IMR-90 (cell line): ENCODE results near the gene CAPN2. TPM values are rescaled to one million over a fixed set of nuclear protein-coding genes. Genes with fewer than 3 reads are reported as not detected.

Source experiments
- ATAC-seq: fragments of 200-7000 bp; cut with Tn5 transposase; 2 replicates; pipeline ENCODE4 v1.9.1; 2020; ENCODE audit warnings: low read depth, mild to moderate bottlenecking, moderate library complexity
- BruUV-seq: library from RNA; stranded (reverse); fragments of 400-500 nt; replicated peaks from 2 replicates; lab custom pipeline; 2021; lab: Mats Ljungman, UMichigan
- CTCF ChIA-PET: fragments of 300-600 bp; formaldehyde crosslinking; extraction: SDS; loops from one replicate; lab custom pipeline; 2021; ENCODE audit warnings: antibody characterized with exemption; lab: Yijun Ruan, JAX
- POLR2A ChIA-PET: fragments of 300-600 bp; sonication (Branson Sonifier 250); formaldehyde crosslinking; loops from one replicate; lab custom pipeline; 2022; ENCODE audit warnings: antibody characterized with exemption; ENCODE audit not compliant: unreplicated experiment; lab: Charles Lee
- DNase-seq: peaks from one replicate; pipeline ENCODE4 v3.0.0; 2013
- H2AFZ ChIP-seq: replicated peaks from 2 replicates; pipeline ENCODE3; 2013; ENCODE audit warnings: low read length, mild to moderate bottlenecking; ENCODE audit not compliant: poor library complexity
- H2AK5ac ChIP-seq: 2 replicates; pipeline ENCODE4 v1.6.1; 2013; ENCODE audit warnings: low read depth, low read length, inconsistent platforms
- H2AK9ac ChIP-seq: replicated peaks from 2 replicates; pipeline ENCODE3; 2013; ENCODE audit warnings: mild to moderate bottlenecking, low read depth, low read length, moderate library complexity; ENCODE audit not compliant: poor library complexity
- H2BK120ac ChIP-seq: 2 replicates; pipeline ENCODE4 v1.6.1; 2013; ENCODE audit warnings: low read depth, low read length, inconsistent platforms
- H2BK15ac ChIP-seq: 3 replicates; pipeline ENCODE4 v1.6.1; 2013; ENCODE audit warnings: low read depth, low read length, inconsistent platforms
- H2BK20ac ChIP-seq: 2 replicates; pipeline ENCODE4 v1.6.1; 2013; ENCODE audit warnings: low read depth, mild to moderate bottlenecking, inconsistent platforms, low read length, moderate library complexity
- H2BK5ac ChIP-seq: 2 replicates; pipeline ENCODE4 v1.6.1; 2013; ENCODE audit warnings: mild to moderate bottlenecking, low read depth, low read length, inconsistent platforms; ENCODE audit not compliant: poor library complexity, severe bottlenecking
- H3K14ac ChIP-seq: replicated peaks from 2 replicates; pipeline ENCODE4 v1.6.1; 2013; ENCODE audit warnings: low read depth, low read length, inconsistent platforms
- H3K18ac ChIP-seq: 2 replicates; pipeline ENCODE4 v1.6.1; 2013; ENCODE audit warnings: low read depth, low read length, control low read depth
- H3K23ac ChIP-seq: 2 replicates; pipeline ENCODE4 v1.6.1; 2013; ENCODE audit warnings: low read depth, low read length, inconsistent platforms
- H3K27ac ChIP-seq: 2 replicates; pipeline ENCODE4 v1.5.1; 2013; ENCODE audit warnings: mild to moderate bottlenecking, control low read depth, low read length; ENCODE audit not compliant: insufficient read depth
- H3K27me3 ChIP-seq: 2 replicates; pipeline ENCODE4 v1.6.1; 2013; ENCODE audit warnings: low read length; ENCODE audit not compliant: control insufficient read depth, insufficient read depth
- H3K36me3 ChIP-seq: 2 replicates; pipeline ENCODE4 v1.6.1; 2013; ENCODE audit warnings: low read length, mixed read lengths; ENCODE audit not compliant: control insufficient read depth, insufficient read depth
- H3K4ac ChIP-seq: 2 replicates; pipeline ENCODE4 v1.6.1; 2013; ENCODE audit warnings: low read depth, low read length, inconsistent platforms
- H3K4me1 ChIP-seq: 2 replicates; pipeline ENCODE4 v1.6.1; 2013; ENCODE audit warnings: low read length, mixed read lengths; ENCODE audit not compliant: control insufficient read depth, insufficient read depth
- H3K4me2 ChIP-seq: 2 replicates; pipeline ENCODE4 v1.6.1; 2013; ENCODE audit warnings: low read depth, mild to moderate bottlenecking, control low read depth, low read length, moderate library complexity
- H3K4me3 ChIP-seq: 2 replicates; pipeline ENCODE4 v1.5.1; 2013; ENCODE audit warnings: low read depth, mild to moderate bottlenecking, control low read depth, low read length, moderate library complexity; ENCODE audit not compliant: insufficient read depth
- H3K56ac ChIP-seq: 2 replicates; pipeline ENCODE4 v1.6.1; 2013; ENCODE audit warnings: low read length, inconsistent platforms; ENCODE audit not compliant: insufficient read depth; ENCODE audit errors: extremely low read depth
- H3K79me1 ChIP-seq, 2 experiments: 2 replicates each; pipeline ENCODE4 v1.6.1; 2013; ENCODE audit warnings: low read length in 2 of 2, inconsistent platforms in 1 of 2, low read depth in 1 of 2
- H3K9ac ChIP-seq: 2 replicates; pipeline ENCODE4 v1.6.1; 2013; ENCODE audit warnings: low read depth, low read length, control low read depth
- H3K9me1 ChIP-seq: 2 replicates; pipeline ENCODE4 v1.6.1; 2013; ENCODE audit warnings: low read length, inconsistent platforms; ENCODE audit not compliant: insufficient read depth
- H3K9me3 ChIP-seq: 2 replicates; pipeline ENCODE4 v1.6.1; 2013; ENCODE audit warnings: low read length; ENCODE audit not compliant: control insufficient read depth, insufficient read depth
- H4K20me1 ChIP-seq: 2 replicates; pipeline ENCODE4 v1.6.1; 2013; ENCODE audit warnings: low read length, inconsistent platforms; ENCODE audit not compliant: insufficient read depth
- H4K5ac ChIP-seq: 2 replicates; pipeline ENCODE4 v1.6.1; 2013; ENCODE audit warnings: mild to moderate bottlenecking, low read depth, low read length, control low read depth
- H4K8ac ChIP-seq, 2 experiments: 2 replicates each; pipeline ENCODE4 v1.6.1; 2013; ENCODE audit warnings: low read depth in 2 of 2, low read length in 2 of 2, control low read depth in 1 of 2, inconsistent platforms in 1 of 2
- H4K91ac ChIP-seq: 2 replicates; pipeline ENCODE4 v1.6.1; 2013; ENCODE audit warnings: low read depth, low read length, inconsistent platforms; ENCODE audit not compliant: insufficient read depth
- BHLHE40 ChIP-seq: fragments of 150-350 bp; IDR thresholded peaks from 2 replicates; pipeline ENCODE4 v1.6.1; 2016; ENCODE audit warnings: mild to moderate bottlenecking, low read depth, low read length
- CEBPB ChIP-seq: IDR thresholded peaks from 2 replicates; pipeline ENCODE4 v1.6.1; 2012; ENCODE audit warnings: low read depth, low read length, improper control_type of control experiment
- CHD1 ChIP-seq: IDR thresholded peaks from 2 replicates; pipeline ENCODE4 v1.6.1; 2012; ENCODE audit warnings: low read depth, low read length, improper control_type of control experiment
- ELK1 ChIP-seq: fragments of 150-350 bp; IDR thresholded peaks from 2 replicates; pipeline ENCODE4 v1.6.1; 2016; ENCODE audit warnings: low read depth, mild to moderate bottlenecking, low read length, moderate library complexity, borderline replicate concordance
- FOS ChIP-seq: fragments of 150-350 bp; IDR thresholded peaks from 2 replicates; pipeline ENCODE4 v1.6.1; 2016; ENCODE audit warnings: low read depth, low read length
- MAFK ChIP-seq: IDR thresholded peaks from 2 replicates; pipeline ENCODE4 v1.6.1; 2012; ENCODE audit warnings: low read depth, low read length, improper control_type of control experiment
- MAZ ChIP-seq: IDR thresholded peaks from 2 replicates; pipeline ENCODE4 v1.6.1; 2012; ENCODE audit warnings: low read depth, mild to moderate bottlenecking, low read length, improper control_type of control experiment, moderate library complexity, borderline replicate concordance
- MXI1 ChIP-seq: IDR thresholded peaks from 2 replicates; pipeline ENCODE4 v1.6.1; 2012; ENCODE audit warnings: low read depth, mild to moderate bottlenecking, low read length, moderate library complexity, borderline replicate concordance
- NFE2L2 ChIP-seq: fragments of 150-350 bp; IDR thresholded peaks from 2 replicates; pipeline ENCODE4 v1.6.1; 2016; ENCODE audit warnings: low read depth, mild to moderate bottlenecking, low read length
- POLR2A ChIP-seq: IDR thresholded peaks from 2 replicates; pipeline ENCODE4 v1.6.1; 2012; ENCODE audit warnings: mild to moderate bottlenecking, low read depth, low read length
- RAD21 ChIP-seq: IDR thresholded peaks from 2 replicates; pipeline ENCODE4 v1.6.1; 2012; ENCODE audit warnings: low read length, improper control_type of control experiment
- RFX5 ChIP-seq: IDR thresholded peaks from 2 replicates; pipeline ENCODE4 v1.8.0; 2012; ENCODE audit warnings: low read depth, mild to moderate bottlenecking, low read length, moderate library complexity
- SMC3 ChIP-seq: fragments of 150-350 bp; IDR thresholded peaks from 2 replicates; pipeline ENCODE4 v1.6.1; 2016; ENCODE audit warnings: low read depth, mild to moderate bottlenecking, antibody characterized with exemption, low read length, moderate library complexity
- WGBS, 2 experiments: methylation state at CpG; one replicate each; pipeline versions ENCODE4 v1.1.5 to v1.1.7; 2013; ENCODE audit warnings: missing lambda C conversion rate in 2 of 2; ENCODE audit not compliant: insufficient read length in 1 of 2; ENCODE audit errors: extremely low coverage in 2 of 2; 5-methylcytosine and 5-hydroxymethylcytosine counted together
- dilution Hi-C: fragments of 300-500 bp; cut with HindIII; formaldehyde crosslinking; loops from one replicate; pipeline ENCODE4 v1.14.3; 2018; ENCODE audit warnings: low sequenced_read_pairs; ENCODE audit not compliant: unreplicated experiment
- in situ Hi-C: fragments of 300-500 bp; cut with MboI; formaldehyde crosslinking; loops from 3 replicates; pipeline ENCODE4 v1.14.3; 2019; ENCODE audit warnings: low sequenced_read_pairs, inconsistent platforms, mixed read lengths
- intact Hi-C: fragments of 100-400 bp; cut with micrococcal nuclease; formaldehyde crosslinking; loops from 2 replicates; pipeline ENCODE4 v1.10.0; 2022
- polyA plus RNA-seq, 3 experiments: library from polyadenylated mRNA; depleted of rRNA; stranded (reverse); fragments of >200 nt; gene quantifications; 2 replicates each; pipeline ENCODE4 v1.2.3, GENCODE V29; 2012; ENCODE audit warnings: low replicate concordance in 1 of 3
- total RNA-seq: library from RNA; depleted of rRNA; stranded (reverse); fragments of >200 nt; gene quantifications from 2 replicates; pipeline ENCODE4 v1.2.3, GENCODE V29; 2012

The CAPN2 gene
- total and polyA plus RNA-seq, 2 of the 4 experiments (the other 2 are of a cell fraction), result 339 to 430 TPM

GRCh38 chr1:223715604-223716172 is 3.3 kb downstream of the CAPN2 start (continued):
- TF ChIP-seq ELK1, result no peak

- Histone ChIP-seq H2AK5ac (peak overlapping the region; percentile 73), H3K27ac (peak overlapping the region; percentile 48), H3K56ac (peak overlapping the region; percentile 30; the same call in 1 of the 2 replicates), H3K18ac (no peak overlapping the region; the same call in 1 of the 2 replicates), H3K23ac (peak overlapping the region; percentile 83), H4K5ac (no peak overlapping the region; the same call in 1 of the 2 replicates), H2BK120ac (peak overlapping the region; percentile 64), H3K9ac (no peak overlapping the region), H2BK5ac (peak overlapping the region; percentile 56), H3K14ac (peak overlapping the region; percentile 72), H2BK20ac (peak overlapping the region; percentile 28; the same call in 1 of the 2 replicates), H2AK9ac (peak overlapping the region; percentile 29), H3K4me2 (peak overlapping the region; percentile 0), H3K36me3 (peaks cover 30% of the 10 kb centered on the region), H3K9me3 (no peaks in the 10 kb centered on the region), H4K8ac (peak overlapping the region in 1 of 2 experiments; percentile 56; a peak in 2 of 4 replicates), H3K4me1 (peaks cover 38% of the 10 kb centered on the region), H3K4me3 (no peak overlapping the region), H3K4ac (peak overlapping the region; percentile 84), H3K79me1 (peaks cover 17 to 64% of the 10 kb centered on the region in 2 experiments), H3K9me1 (peaks cover 14% of the 10 kb centered on the region), H3K27me3 (no peaks in the 10 kb centered on the region), H4K91ac (peak overlapping the region; percentile 73), H4K20me1 (peaks cover 48% of the 10 kb centered on the region), H2AFZ (peak overlapping the region; percentile 4), H2BK15ac (0 out of 3 replicates have a peak overlapping the region, but pooled peaks have one; percentile 26)
- in situ Hi-C loops (no loop called here), intact Hi-C loops (no loop called here), dilution Hi-C loops (no loop called here)
- BruUV-seq, result no TSS peak
- ATAC-seq, result no peak
- ChIA-PET CTCF (interaction anchor here (1.0 to 2.0 kb wide), 2 partner anchors 12 to 33 kb away, joined by 3 to 8 read pairs; no protein-coding TSS in a partner anchor), POLR2A (interaction anchor here (0.5 to 1.4 kb wide), 3 partner anchors 10 to 495 kb away, joined by 3 to 16 read pairs (median 9); no protein-coding TSS in a partner anchor)
- no peak for DNase-seq
- TF ChIP-seq CHD1 (no peak), MXI1 (no peak), RAD21 (no peak), MAFK (no peak), POLR2A (no peak), ELK1 (no peak), SMC3 (no peak), CEBPB (no peak), NFE2L2 (no peak), FOS (no peak), MAZ (no peak), RFX5 (no peak), BHLHE40 (no peak)
- WGBS, 2 experiments, result 87% methylated on average over 7 of the region's 7 CpGs; no CpG with 5 or more reads in 1 of the 2 experiments
These were observed 4.0 kb downstream of the CAPN2 start for GRCh38 chr1:223716302-223716862.
